Neural cell (in vitro differentiated cells): ENCODE measurements around the gene OSBPL5.

Experiments
- CTCF ChIP-seq: fragments of 450-650 bp; IDR thresholded peaks from 2 replicates; pipeline ENCODE4 v1.5.1; 2014; ENCODE audit warnings: antibody characterized with exemption, mild to moderate bottlenecking, moderate library complexity; ENCODE audit not compliant: poor library complexity, severe bottlenecking
- EP300 ChIP-seq: fragments of 450-650 bp; conservative IDR thresholded peaks from 2 replicates; pipeline ENCODE4 v1.6.1; 2014; ENCODE audit warnings: antibody characterized with exemption, mild to moderate bottlenecking, moderate library complexity; ENCODE audit not compliant: poor library complexity, severe bottlenecking
- EZH2 ChIP-seq: fragments of 200-600, 300-800 bp; shearing (Covaris generic), sonication (generic); IDR thresholded peaks from 2 replicates; pipeline ENCODE4 v1.6.1; 2014; ENCODE audit warnings: antibody characterized with exemption, low read length, borderline replicate concordance, mild to moderate bottlenecking; ENCODE audit not compliant: insufficient read depth, poor library complexity, severe bottlenecking
- POLR2AphosphoS5 ChIP-seq: IDR thresholded peaks from 2 replicates; pipeline ENCODE4 v1.6.1; 2012
- SMC3 ChIP-seq: fragments of 450-650 bp; conservative IDR thresholded peaks from 2 replicates; pipeline ENCODE4 v1.6.1; 2014; ENCODE audit warnings: antibody characterized with exemption, mild to moderate bottlenecking, moderate library complexity; ENCODE audit not compliant: poor library complexity
- TAF1 ChIP-seq: IDR thresholded peaks from 2 replicates; pipeline ENCODE4 v1.6.1; 2012; ENCODE audit warnings: low read depth

- no peak for TF ChIP-seq POLR2AphosphoS5
- TF ChIP-seq EP300 = no peak
- TF ChIP-seq TAF1 = no peak
- TF ChIP-seq CTCF = no peak
- no peak for TF ChIP-seq SMC3
- TF ChIP-seq EZH2 = no peak
Measured at GRCh38 chr11:3152471-3153110, 12.5 kb downstream of the OSBPL5 start.
